ENCODE measurements around the gene TNNC1. TPM values are rescaled to one million over a fixed set of nuclear protein-coding genes. Genes with fewer than 3 reads are reported as not detected.

TNNC1 gene
- polyA plus RNA-seq, 3 donors = not detected

GRCh38 chr3:52468336-52468735, 14.5 kb upstream of the TNNC1 start:
- no peak overlapping the region for H3K4me3 Mint-ChIP-seq
- peak overlapping the region in 4 of 7 donors; percentile 10 to 78 (median 60) for H3K27ac Mint-ChIP-seq
- H3K4me1 Mint-ChIP-seq = peaks cover 32% of the 10 kb centered on the region
- intact Hi-C loops (cut with micrococcal nuclease) = no loop called here
- H3K9me3 Mint-ChIP-seq = no peaks in the 10 kb centered on the region
- peaks cover 0 to 2% (median 0%) of the 10 kb centered on the region in 3 donors for H3K27me3 Mint-ChIP-seq (ENCODE audit: low read depth in 3 of 3)
- H3K9ac ChIP-seq (ENCODE audit: insufficient read depth, low read length, poor library complexity, severe bottlenecking) = no peak overlapping the region
- no peak overlapping the region for H2AFZ ChIP-seq (ENCODE audit: insufficient read depth, low read depth, low read length, poor library complexity, severe bottlenecking)
- H4K20me1 ChIP-seq (ENCODE audit: insufficient read depth, low read length) = peaks cover 18% of the 10 kb centered on the region
- H3K4me2 ChIP-seq (replicated peaks; ENCODE audit: extremely low read depth, low read length, poor library complexity, severe bottlenecking) = no peak overlapping the region
- H3K4me3 ChIP-seq (replicated peaks in 1 of 3; ENCODE audit: low read depth in 2 of 3, low read length in 3 of 3) = no peak overlapping the region
- TF ChIP-seq CTCF (IDR thresholded peaks at IDR 0.05) = no peak
- WGBS (ENCODE audit: insufficient coverage) = 79% methylated on average over 4 of the region's 9 CpGs
- no peaks in the 10 kb centered on the region for H3K27me3 ChIP-seq (ENCODE audit: control insufficient read depth in 2 of 2, insufficient read depth in 2 of 2, low read length in 2 of 2)
- peaks cover 47% of the 10 kb centered on the region for H3K79me2 ChIP-seq (ENCODE audit: insufficient read depth, low read length)
- peaks cover 18 to 71% of the 10 kb centered on the region in 2 donors for H3K36me3 ChIP-seq (replicated peaks in 1 of 2; ENCODE audit: control insufficient read depth in 1 of 2, insufficient read depth in 2 of 2, low read length in 2 of 2)
- H3K27ac ChIP-seq (ENCODE audit: low read depth in 1 of 2, low read length in 2 of 2) = no peak overlapping the region
- DNase-seq = no peak
- H3K36me3 Mint-ChIP-seq = peaks cover 30 to 83% of the 10 kb centered on the region in 2 donors
- H3K4me1 ChIP-seq (ENCODE audit: control insufficient read depth in 1 of 2, insufficient read depth in 2 of 2, low read length in 2 of 2) = peaks cover 29 to 33% of the 10 kb centered on the region in 2 donors
- H3K9me3 ChIP-seq (replicated peaks in 1 of 2; ENCODE audit: control insufficient read depth in 1 of 2, insufficient read depth in 1 of 2, low read length in 2 of 2) = no peaks in the 10 kb centered on the region

DNA sequence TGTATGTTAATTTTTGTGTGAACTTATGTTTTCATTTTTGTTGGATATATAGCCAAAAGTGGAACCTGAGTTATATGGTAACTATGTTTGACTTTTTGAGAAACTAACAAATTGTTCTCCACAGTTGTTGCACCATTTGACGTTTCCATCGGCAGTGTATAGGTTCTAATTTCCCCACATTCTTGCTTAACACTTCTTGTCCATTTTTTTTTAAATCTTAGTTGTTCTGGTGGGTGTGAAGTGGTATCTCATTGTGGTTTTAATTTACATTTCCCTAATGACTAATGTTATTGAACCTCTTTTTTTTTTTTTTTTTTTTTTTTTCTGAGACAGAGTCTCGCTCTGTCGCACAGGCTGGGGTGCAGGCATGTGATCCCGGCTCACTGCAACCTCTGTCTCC, 9.6 kb upstream of the TNNC1 start:
- Mint-ChIP-seq H3K27ac (peak overlapping the region; percentile 55 to 90 (median 74)), H3K9me3 (no peaks in the 10 kb centered on the region), H3K27me3 (ENCODE audit: low read depth in 3 of 3) (peaks cover 0 to 3% (median 2%) of the 10 kb centered on the region in 3 donors), H3K4me3 (no peak overlapping the region), H3K36me3 (peaks cover 37 to 86% of the 10 kb centered on the region in 2 donors), H3K4me1 (peaks cover 26% of the 10 kb centered on the region)
- H3K4me3 ChIP-seq (replicated peaks in 1 of 3; ENCODE audit: low read depth in 2 of 3, low read length in 3 of 3) = no peak overlapping the region
- H3K9ac ChIP-seq (ENCODE audit: insufficient read depth, low read length, poor library complexity, severe bottlenecking) = no peak overlapping the region
- no peak overlapping the region for H2AFZ ChIP-seq (ENCODE audit: insufficient read depth, low read depth, low read length, poor library complexity, severe bottlenecking)
- peaks cover 19 to 23% of the 10 kb centered on the region in 2 donors for H3K4me1 ChIP-seq (ENCODE audit: control insufficient read depth in 1 of 2, insufficient read depth in 2 of 2, low read length in 2 of 2)
- intact Hi-C loops (cut with micrococcal nuclease) = no loop called here
- peaks cover 22% of the 10 kb centered on the region for H4K20me1 ChIP-seq (ENCODE audit: insufficient read depth, low read length)
- no peaks in the 10 kb centered on the region for H3K9me3 ChIP-seq (replicated peaks in 1 of 2; ENCODE audit: control insufficient read depth in 1 of 2, insufficient read depth in 1 of 2, low read length in 2 of 2)
- DNase-seq = peak; percentile 32 to 61 (median 58)
- H3K79me2 ChIP-seq (ENCODE audit: insufficient read depth, low read length) = peaks cover 64% of the 10 kb centered on the region
- 34% methylated on average over 3 of the region's 5 CpGs for WGBS (ENCODE audit: insufficient coverage)
- H3K27ac ChIP-seq (ENCODE audit: low read depth in 1 of 2, low read length in 2 of 2) = peak overlapping the region; percentile 17 to 34
- H3K36me3 ChIP-seq (replicated peaks in 1 of 2; ENCODE audit: control insufficient read depth in 1 of 2, insufficient read depth in 2 of 2, low read length in 2 of 2) = peaks cover 31 to 73% of the 10 kb centered on the region in 2 donors
- H3K4me2 ChIP-seq (replicated peaks; ENCODE audit: extremely low read depth, low read length, poor library complexity, severe bottlenecking) = peak overlapping the region; percentile 1
- H3K27me3 ChIP-seq (ENCODE audit: control insufficient read depth in 2 of 2, insufficient read depth in 2 of 2, low read length in 2 of 2) = no peaks in the 10 kb centered on the region
- no peak for TF ChIP-seq CTCF (IDR thresholded peaks at IDR 0.05)
